HG02885 (cell line): ENCODE results near the gene SUPT16H.

ENCODE experiments used
- ATAC-seq: cut with Tn5 transposase; IDR thresholded peaks from one replicate; pipeline ENCODE4 v1.9.1; 2021; ENCODE audit warnings: mild to moderate bottlenecking; ENCODE audit not compliant: unreplicated experiment, poor library complexity

SUPT16H gene

DNA sequence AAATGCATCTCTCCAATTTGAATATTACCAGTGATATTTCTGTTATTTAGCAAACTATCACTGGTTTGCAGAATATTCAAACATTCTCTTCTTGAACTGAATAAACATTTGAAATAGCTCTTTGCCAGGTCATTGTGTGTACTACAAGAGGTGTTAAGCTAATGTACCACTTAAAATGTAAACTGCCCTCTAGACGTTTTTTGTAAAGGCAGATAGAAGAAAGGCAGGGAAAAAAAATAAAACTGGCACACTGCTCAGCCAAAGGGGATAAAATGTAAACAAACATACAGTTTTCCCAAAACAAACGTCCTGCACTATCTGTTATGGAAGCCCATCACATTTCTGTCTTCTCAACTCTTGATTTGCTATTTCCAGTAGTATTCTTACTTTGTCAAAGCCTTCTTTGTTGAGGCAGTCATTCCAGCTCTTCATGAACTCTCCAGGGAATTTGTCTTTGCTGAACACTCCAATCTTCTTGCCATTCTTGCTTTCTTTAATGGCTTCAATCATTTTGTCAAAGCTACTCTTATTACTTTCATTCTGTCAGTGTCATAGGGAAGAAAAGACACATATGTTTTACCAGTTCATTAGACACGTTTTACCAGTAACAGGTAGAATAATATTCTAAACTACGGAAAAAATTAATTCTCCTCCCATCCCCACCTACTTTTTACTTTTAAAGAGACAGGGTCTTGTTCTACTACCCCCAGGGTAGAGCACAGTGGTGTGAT is 13.7 kb downstream of the SUPT16H start:
- no peak for ATAC-seq

DNA sequence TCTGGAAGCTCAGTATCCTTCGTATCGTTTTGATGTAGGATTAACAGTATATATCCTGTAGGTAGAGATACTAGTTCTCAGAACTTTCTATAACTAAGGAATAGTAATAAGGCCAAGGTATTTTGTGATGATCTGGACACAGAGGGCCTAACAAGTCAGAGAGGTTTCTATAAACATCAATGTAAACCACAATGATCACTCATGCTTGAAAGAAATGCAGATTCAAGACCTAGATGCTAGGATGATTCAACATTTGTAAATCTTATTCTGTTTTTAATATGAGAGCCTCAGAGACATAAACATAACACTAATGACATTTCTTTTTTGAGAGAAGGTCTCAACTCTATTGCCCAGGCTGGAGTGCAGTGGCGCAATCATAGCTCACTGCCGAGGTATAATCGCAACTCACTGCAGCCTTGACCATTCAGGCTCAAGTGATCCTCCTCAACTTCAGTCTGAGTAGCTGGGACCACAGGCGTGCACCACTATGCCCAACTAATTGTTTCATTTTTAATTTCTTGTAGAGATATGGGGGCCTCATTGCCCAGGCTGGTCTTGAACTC is 16.2 kb downstream of the SUPT16H start:
- no peak for ATAC-seq

DNA sequence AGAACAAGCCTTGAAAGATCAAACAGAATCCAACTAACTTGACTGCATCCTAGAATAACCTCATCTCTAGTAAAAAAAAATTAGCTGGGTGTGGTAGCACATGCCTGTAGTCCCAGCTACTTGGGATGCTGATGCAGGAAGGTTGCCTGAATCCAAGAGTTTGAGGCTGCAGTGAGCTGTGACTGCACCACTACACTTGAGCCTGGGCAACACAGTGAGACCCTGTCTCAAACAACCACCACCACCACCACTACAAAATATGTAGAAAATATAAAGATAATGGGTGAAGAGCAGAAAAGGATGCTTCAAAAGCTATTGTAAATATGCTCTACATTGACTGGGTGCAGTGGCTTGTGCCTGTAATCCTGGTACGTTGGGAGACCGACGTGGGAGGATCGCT is 27.3 kb downstream of the SUPT16H start:
- no peak for ATAC-seq

DNA sequence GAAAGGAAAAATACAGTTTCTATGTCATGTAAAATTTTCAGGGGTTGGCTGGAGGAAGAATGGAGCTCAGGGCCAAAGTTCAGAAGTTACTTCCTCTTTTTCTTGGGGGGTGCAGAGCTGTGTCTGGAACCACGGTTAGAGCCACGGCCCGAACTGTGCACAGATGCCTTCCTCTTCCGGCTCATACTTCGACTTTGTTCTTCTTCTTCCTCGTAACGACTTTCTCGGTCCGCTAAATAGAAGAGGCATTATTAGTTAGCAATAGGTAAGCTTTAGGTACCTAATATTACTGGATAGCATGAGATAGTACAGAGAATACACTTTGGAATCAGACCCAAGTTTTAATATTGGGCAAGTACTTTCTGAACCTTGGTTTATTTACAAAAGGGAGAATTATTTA is 31.2 kb downstream of the SUPT16H start:
- peak; percentile 69 for ATAC-seq

DNA sequence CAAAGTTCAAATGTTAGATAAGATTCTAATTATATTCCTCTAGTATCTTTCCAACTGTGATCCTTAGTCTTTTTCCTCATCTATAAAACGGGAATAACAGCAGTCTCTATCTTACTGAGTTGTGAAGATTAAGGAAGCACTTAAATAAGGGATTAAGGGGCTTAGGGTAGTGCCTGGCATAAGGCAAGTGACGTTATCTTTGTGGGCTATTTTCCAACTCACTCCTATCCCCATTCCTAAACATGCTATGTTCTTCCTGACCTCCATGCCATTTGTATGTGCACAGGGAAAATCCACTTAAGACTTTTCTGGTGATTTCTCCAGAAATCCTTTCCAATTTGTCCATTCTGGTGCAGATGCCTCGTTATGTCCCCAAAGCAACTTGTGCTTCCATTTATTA is 33.3 kb downstream of the SUPT16H start:
- ATAC-seq = no peak

DNA sequence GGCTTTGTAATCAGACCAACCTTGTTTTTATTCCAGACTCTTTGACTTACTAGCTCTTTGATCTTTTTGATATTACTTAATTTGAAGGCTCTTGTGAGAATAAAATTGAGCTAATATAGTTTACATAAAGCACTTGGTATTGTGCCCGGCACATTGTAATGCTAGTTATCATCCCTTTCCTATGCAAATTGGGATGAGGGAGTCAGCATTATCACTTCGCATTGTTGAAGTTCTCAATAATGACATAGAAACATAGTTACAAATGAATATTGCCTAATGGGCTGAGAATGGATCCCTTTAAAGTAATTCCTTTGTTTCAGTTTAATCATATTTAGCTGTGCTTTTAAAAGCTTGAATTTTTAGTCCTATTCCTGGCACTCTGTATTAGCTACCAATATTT is 36.6 kb downstream of the SUPT16H start:
- no peak for ATAC-seq

DNA sequence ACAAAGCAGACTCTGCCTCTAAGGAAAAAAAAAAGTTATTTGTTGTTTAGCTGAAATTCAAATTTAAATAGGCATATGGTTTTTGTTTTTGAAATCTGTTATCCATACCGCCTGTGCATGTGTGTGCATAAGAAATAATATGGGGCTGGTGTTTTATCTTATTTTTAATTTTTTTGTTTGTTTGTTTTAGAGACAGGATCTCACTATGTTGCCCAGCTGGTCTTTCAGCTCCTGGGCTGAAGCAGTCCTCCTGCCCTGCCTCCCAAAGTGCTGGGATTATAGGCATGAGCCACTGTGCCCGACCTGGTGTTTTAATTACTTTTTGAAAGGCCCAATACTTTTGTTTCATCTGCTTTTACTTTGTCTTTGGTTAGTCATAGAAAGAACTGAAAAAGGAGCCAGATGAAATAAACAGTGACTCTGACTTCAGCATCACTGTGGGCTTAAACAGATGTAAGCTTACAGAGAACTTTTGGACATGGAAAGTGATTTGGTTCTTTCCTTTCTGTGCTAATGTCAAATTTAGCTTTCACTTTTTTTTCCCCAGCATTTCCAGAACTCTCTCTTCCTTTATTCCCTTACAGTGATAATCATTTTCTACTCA is 37.2 kb downstream of the SUPT16H start:
- no peak for ATAC-seq

DNA sequence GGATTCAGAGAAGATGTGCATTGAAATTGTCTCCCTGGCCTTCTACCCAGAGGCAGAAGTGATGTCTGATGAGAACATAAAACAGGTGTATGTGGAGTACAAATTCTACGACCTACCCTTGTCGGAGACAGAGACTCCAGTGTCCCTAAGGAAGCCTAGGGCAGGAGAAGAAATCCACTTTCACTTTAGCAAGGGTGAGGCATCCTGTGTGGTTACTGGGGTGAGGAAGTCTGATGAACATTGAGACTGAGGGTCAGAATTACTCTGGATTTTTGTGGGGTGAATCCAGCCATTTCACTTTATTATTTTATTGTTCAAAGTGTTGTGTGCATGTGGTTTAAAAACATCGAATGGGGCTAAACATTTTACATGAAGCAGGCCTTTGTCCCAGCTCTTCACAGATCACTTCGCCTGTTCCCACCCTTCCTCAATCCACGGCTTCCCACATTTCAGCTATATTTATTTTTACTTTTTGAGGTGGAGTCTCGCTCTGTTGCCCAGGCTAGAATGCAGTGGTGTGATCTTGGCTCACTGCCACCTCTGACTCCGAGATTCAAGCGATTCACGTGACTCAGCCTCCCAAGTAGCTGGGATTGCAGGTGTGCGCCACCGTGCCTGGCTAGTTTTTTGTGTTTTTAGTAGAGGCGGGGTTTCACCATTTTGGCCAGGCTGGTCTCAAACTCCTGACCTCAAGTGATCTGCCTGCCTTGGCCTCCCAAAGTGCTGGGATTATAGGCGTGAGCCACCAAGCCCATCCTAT is 40.6 kb downstream of the SUPT16H start:
- no peak for ATAC-seq

DNA sequence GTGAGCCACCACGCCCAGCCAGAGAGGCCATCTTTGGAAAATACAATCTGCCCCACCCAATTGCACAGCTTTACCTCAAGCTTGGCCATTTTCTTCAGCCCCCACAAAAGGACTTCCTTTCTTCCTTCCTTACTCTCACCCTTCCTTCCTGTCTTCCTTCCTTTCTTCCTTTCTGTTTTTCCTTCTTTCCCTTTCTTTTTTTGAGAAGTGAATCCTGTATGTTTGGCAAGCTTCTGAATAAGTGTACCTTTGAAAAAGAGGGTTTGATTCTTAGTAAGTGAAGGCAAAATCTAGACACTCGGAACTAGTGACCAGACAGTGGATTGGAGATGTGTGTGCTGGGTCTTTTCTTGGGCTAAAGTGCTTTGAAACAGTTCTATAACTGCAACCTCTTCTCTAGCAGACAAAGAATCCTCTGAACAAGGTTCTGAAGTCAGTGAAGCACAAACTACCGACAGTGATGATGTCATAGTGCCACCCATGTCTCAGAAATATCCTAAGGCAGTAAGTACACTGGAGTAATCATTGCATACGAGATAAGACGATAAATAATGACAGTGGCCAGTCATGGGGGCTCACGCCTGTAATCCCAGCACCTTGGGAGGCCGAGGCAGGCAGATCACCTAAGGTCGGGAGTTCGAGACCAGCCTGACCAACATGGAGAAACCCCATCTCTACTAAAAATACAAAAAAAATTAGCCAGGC is 49.5 kb downstream of the SUPT16H start:
- ATAC-seq = no peak

DNA sequence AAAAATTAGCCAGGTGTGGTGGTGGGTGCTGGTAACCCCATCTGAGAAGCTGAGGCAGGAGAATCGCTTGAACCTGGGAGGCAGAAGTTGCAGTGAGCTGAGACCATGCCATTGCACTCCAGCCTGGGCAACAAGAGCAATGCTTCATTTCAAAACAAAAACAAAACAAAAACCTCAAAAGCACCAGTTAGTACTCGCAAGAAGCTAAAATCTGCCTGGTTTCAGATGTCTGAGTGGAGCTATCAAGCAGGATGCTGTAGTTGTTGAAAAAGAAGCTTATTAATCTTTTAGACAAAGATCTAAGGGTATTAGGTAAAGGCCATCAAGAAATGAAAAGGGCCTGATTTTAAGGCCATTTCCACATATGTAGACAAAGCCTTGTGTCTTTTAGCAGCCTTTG is 50.9 kb downstream of the SUPT16H start:
- ATAC-seq = no peak

DNA sequence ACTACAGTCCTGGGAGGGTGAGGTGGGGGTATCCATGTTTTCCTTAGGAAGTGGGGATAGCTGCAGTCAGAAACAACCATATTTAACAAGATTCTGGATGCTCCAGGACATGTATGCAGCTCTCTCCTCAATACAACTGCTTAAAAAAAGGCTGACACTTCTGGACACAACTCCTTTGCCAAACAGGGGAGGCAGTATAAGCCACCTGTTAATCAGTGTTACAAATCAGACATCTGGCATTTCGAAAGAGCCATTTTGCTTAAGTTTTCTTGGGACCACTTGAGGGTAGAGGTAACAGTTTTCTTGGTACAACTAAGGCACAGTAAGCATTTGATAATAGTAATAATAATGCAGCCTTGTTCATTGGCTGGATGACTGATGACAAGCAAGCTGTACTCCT is 56.8 kb downstream of the SUPT16H start:
- no peak for ATAC-seq

DNA sequence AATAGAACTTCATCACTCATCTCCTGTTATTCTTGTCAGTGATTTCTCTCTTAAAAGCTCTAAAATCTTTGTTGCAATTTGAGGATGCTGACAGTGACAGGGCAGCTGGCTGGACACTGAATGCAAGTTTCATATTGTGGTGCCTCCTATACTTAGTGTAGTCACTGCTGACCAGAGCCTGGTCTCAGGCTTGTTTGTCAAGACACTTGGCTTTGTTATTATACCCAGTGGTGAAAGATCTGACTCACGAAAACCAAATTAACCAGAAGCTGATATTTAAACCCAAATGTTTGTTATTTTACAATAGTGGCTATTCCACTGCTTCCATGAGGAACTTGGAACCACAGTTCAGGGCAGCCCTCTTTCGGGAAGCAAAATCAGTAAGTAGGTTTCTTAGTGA is 61.1 kb downstream of the SUPT16H start:
- no peak for ATAC-seq

DNA sequence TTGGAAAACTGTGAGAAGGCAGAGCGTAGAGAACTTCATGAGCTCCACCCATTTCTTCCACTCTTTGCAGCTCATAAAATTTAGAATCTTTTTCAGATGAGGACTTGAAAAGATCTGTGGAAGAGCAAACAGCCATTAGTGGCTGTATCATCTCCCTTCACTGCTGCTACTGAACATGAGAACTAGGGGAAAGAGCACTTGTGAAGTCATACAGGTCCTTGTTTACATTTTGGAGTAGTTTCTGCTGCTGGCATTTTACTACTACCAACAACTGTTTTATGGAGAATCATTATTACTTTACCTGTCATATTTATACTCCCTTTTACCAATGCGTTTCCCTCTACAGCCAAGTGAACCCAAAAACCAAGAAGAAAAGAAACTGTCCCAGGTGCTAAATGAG is 62.9 kb downstream of the SUPT16H start:
- ATAC-seq = no peak

DNA sequence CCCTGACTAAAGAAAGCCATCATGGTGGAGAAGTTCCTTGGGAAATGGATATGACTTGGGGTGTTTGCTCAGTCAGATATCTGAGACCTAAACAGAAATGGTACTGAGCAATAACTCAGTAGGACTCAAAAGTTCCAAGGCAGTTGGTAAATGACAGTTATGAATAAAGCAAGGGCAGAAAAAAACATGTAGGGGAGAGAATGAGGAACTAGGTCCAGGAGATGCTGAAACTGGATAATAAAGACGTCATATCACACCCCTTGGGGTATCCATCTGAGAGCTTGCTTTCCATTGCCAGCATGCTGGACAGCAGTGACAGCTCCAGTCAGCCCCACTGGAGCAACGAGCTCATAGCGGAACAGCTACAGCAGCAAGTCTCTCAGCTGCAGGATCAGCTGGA is 66.4 kb downstream of the SUPT16H start:
- ATAC-seq = peak; percentile 66

DNA sequence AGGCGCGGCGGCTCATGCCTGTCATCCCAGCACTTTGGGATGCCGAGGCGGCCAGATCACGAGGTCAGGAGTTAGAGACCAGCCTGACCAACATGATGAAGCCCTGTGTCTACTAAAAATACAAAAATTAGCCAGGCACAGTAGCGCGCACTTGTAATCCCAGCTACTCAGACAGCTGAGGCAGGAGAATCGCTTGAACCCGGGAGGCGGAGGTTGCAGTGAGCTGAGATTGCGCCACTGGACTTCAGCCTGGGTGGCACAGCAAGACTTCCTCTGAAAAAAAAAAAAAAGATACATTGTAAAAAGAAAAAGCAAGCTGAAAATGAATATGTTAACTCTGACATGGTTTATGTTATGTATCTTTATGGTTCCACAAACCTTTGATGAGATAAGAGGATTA is 70.3 kb downstream of the SUPT16H start:
- ATAC-seq = no peak

DNA sequence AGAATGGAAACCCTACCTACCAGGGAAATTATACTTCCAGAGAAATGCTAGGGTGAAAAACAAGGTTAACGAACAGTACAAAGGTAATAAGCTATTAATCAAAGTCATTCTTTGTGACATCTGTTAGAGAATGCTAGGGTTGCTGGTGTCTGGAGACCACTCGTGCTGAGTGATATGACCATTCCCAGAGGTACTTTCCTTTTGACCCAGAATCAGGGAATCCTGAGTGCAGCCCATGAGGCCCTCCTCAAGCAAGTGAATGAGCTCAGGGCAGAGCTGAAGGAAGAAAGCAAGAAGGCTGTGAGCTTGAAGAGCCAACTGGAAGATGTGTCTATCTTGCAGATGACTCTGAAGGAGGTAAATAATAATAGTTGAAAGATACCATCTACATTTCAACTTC is 72.2 kb downstream of the SUPT16H start:
- no peak for ATAC-seq

DNA sequence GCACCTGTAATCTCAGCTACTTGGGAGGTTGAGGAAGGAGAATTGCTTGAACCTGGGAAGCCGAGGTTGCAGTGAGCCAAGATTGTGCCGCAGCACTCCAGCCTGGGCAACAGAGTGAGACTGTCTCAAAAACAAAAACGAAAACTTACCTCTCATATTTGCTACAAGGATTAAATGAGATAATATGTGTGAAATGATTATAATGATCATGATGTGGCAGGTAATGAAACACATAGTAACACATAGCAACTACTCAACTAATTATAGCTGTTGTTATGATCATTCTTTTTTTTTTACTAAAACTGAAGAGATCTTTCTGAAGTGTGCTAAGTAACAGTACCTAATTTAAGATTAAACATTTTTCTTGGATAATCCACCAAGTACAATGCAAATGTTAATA is 73.9 kb downstream of the SUPT16H start:
- ATAC-seq = no peak

DNA sequence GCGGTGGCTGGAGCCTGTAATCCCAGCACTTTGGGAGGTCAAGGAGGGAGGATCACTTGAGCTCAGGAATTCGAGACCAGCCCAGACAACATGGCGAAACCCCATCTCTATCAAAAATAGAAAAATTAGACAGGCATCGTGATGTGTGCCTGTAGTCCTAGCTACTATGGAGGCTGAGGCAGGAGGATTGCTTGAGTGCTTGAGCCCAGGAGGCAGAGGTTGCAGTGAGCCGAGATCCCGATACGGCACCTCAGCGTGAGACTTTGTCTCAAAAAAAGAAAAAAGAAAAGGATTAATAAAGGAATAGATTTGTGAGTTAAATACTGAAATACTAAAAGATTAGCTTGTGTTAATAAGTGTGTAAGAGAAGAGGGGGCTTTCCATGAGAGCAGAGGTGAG is 74.6 kb downstream of the SUPT16H start:
- ATAC-seq = no peak

DNA sequence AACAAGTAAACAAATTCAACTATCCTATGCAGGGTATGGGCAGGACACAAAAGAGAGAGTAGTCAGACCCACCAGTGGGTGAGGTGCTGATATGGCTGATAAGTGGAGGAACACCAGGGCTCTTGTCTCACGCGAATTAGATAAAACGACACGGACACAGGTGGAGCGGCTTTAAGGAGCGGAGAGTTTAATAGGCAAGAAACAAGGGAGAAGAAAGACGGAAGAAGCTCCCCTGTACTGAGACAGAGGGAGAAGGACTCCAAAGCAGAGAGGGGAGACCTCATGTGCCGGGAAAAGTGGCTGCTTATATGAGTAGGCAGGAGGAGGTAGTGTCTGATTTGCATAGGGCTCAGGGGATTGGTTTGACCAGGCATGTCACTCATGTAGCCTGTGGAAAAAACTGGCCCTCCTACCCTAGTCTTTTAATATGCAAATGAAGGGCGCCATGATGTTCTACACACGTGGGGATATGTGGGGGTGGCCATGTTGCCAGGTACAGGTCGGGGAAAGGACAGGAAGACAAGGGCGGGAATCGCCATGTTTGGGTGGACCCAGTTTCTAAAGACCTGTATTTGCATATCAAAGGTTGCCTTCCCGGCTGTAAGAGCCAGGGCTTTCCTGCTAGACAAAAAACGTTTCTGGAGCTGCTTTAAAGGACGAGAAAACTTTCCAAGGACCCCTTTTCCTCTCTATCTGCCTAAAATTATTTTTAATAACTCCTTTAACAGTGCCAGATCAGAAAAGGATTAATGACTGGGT is 75.2 kb downstream of the SUPT16H start:
- peak; percentile 81 for ATAC-seq

DNA sequence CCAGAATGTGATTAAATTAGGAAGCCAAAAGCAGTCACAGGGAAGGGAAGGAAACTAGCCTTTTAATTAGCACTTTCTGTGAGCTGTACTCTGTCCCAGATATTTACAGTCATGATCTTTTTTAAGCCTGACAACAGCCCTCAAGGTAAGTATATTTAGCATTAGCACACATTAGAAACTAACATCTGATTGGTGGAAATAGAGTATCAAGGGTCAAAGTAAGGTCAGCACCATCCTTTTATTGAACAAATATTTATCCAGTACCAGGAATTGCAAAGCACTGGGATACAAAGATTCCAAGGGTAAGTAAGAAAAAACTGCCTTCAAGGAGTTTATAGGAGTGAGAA is 75.7 kb downstream of the SUPT16H start:
- peak; percentile 26 for ATAC-seq
